NCI-H1092 treated with DMSO at 0.1 percent for 48 hours (cell line): ENCODE data around the gene SOHLH1.

ENCODE experiments used
- DNase-seq: peaks from one replicate; lab custom pipeline; 2025; lab: John Stamatoyannopoulos, UW

SOHLH1 gene

DNA sequence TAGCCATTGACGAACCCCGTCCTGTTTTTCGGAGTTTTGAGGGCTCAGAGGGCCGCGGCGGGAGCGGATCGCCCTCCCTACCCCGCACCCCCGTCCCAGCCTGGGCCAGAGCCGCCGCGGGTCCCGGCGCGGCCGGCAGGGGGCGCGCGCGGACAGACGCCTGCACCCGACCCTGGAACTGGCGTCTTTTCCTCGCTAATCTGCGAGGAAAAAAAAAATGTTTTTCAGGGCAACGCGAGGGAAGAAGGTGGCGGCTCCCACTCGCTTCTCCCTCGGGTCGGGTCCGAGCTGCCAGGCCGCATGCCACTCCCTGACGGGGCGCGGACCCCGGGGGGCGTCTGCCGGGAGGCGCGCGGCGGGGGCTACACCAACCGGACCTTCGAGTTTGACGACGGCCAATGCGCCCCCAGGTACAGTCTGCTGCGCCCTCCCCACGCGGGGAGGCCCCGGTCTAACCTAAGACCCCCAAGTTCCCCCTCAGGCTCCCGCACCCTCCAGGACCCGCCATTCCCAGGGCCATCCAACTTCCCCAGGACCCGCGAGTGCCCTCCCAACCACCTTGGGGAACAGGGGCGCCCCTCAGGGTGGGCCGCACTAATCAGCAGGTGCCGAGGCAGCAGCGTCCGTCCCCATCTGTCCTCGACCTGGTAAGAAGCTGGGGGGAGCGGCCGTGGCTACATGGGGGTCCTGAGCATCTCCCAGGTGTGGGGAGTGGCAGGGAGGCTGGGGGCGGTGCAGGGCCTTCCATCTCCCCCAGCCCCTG is 2.9 kb upstream of the SOHLH1 start, which contains the start of gene KCNT1:
Gene KCNT1 (plus strand): TSS at position 227 of the 763 bp plus-strand sequence. CDS start 74 bp downstream, at position 301.
- DNase-seq: peak; percentile 13

- no peak for DNase-seq
These were observed 2.0 kb upstream of the SOHLH1 start for GRCh38 chr9:135701067-135701958.

DNA sequence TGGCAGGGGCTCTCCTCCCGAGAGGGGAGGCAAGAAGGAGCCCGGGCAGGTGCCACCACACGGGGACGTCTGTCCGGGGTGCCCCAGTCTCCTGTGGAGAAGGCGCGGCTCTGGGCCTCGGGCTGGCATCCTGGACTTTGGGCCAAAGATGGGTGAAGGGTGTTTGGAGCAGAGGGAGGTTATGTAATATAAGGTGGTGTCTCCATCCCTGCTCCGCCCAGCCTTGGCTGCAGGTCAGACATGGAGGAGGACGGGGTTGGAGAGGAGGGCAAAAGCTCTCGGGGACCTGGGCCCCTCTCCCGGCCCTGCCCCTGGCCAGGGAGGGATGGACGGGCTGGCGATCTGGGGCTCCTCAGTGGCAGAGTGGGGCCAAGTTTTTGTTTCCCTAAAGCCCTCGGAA is 1.2 kb upstream of the SOHLH1 start:
- DNase-seq: no peak

GRCh38 chr9:135698767-135699166 is 514 bp downstream of the SOHLH1 start:
- no peak for DNase-seq

- DNase-seq: no peak
These were observed 1.0 kb downstream of the SOHLH1 start for GRCh38 chr9:135698236-135698635.

- no peak for DNase-seq
These were observed 2.1 kb downstream of the SOHLH1 start for GRCh38 chr9:135697226-135697625.

DNA sequence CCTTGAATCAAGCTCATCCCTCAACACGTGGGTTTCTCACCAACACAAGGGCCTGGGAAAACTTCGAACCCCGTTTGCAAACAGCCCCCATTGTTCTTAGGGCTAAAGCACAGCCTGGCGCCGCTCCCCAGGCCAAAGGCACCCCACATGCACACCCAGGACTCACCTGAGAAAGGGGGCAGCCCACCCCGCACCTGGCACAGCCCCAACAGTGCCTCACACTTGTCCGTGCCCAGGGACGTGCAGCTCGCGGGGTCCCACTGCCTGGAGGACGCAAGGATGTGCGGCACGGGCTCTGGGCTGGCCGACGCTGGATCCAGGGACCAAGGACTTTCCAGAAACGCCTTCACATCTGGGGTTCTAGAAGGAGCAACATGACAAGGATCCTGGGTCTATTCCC is 2.8 kb downstream of the SOHLH1 start:
- DNase-seq: no peak

DNA sequence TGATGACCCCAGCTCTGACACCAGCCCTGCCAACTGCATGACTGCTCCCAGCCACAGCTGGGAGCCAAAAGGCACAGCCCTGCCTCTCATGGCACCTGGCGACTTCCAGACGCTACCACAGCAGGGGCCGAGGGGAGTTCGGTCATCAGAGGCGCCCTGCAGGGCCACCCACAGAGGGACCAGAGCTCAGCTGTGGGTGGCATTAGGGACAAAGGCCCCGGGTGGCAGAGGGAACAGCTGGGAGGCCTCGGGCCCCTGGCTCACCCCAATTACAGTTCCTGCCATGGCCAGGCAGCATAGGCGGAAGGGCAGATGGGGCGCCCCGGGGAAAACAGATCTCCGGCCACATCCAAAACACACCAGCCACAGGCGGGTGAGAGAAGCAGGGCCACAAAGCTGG is 3.6 kb downstream of the SOHLH1 start:
- no peak for DNase-seq

GRCh38 chr9:135695036-135695435 is 4.2 kb downstream of the SOHLH1 start:
- no peak for DNase-seq

DNA sequence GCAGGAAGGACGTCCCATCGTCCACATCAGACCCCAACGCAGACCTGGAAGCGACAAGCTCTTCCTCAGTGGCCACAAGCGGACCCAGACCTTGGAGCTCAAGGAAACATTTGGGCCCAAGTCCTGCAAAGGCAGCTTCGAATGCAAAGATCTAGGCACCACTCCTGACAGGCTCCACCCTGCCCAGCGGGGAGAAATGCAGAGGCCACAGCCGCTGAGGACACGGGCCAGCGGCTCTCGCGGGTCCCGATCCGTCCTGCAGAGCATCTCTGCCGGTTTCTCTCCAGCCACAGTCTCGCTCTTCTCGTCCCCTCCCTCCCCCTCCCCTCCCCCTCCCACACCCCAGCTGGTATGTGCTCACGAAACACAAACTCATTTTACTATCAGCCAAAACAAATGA is 4.9 kb downstream of the SOHLH1 start:
- no peak for DNase-seq

DNA sequence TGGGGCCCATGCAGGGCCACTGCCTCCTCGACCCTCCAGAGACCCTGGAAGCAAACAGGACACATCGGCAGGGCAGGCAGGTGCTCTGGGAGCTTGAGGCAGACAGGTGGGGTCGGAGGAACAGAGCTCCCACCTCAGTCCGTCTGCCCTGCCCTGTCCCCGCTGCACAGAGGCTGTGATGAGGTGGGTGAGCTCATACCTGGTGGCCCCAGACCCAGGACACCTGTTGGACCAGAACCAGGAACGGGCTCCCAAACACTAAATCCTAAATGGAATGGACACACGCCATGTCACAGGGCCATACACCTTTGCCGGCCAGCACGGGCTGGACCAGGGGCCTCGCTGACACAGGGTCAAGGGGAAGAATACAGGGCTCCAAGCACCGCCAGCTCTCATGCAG is 5.5 kb downstream of the SOHLH1 start:
- DNase-seq: no peak

DNA sequence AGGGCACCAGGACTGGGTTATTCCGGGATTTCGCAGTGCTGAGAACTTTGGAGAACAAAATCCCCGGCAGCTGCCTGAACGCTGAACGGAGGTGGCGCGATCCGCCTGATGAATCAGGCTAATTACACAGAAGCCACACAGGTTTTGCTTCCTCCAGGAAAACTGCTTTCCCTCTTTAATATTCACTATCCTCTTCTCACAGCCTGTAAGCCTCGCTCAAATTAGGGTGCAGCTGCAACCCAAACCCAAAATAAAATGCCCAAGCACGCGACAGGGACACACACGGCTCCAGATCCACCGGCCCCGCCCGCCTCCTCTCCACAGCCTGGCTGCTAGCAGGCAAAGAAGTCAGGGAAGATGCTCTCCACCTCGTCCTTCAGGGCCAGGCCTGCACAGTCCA is 6.0 kb downstream of the SOHLH1 start:
- DNase-seq: no peak

GRCh38 chr9:135692410-135692809 is 6.9 kb downstream of the SOHLH1 start:
- no peak for DNase-seq

GRCh38 chr9:135690836-135691570 is 8.3 kb downstream of the SOHLH1 start:
- no peak for DNase-seq

GRCh38 chr9:135689011-135689410 is 10.3 kb downstream of the SOHLH1 start:
- no peak for DNase-seq

- no peak for DNase-seq
These were observed 12.1 kb downstream of the SOHLH1 start for GRCh38 chr9:135687216-135687615.

- DNase-seq: no peak
These were observed 14.6 kb downstream of the SOHLH1 start for GRCh38 chr9:135684691-135685090.

DNA sequence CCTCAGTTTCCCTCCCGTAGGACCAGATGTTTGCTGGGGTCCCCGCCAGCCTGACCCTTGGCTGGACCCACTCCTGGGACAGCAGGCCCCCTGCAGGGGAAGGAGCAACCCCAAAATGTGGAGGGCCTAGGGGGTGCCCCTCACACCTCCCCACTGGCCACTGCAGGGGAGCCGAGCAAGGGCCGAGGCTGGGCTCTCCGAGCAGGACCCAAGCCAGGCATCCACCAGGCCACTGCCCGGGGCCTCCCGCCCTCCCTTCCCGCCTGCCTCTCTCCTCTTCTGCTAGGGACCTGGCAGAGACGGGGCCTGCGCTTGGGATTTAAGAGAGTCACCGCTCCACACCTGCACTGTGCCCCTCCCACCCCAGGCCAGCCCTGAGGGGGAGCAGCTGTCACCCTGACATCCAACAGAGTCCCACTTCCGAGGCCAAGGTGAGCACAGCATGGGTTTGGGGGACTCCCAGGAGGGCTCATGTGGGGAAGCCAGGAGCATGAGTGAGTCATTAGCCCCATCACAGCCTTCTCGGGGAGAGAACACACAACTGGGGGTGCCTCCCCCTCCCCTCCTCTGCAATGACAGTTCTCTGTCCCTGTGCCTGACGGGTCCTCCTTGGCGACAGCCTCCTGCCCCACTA is 15.8 kb downstream of the SOHLH1 start:
- no peak for DNase-seq

DNA sequence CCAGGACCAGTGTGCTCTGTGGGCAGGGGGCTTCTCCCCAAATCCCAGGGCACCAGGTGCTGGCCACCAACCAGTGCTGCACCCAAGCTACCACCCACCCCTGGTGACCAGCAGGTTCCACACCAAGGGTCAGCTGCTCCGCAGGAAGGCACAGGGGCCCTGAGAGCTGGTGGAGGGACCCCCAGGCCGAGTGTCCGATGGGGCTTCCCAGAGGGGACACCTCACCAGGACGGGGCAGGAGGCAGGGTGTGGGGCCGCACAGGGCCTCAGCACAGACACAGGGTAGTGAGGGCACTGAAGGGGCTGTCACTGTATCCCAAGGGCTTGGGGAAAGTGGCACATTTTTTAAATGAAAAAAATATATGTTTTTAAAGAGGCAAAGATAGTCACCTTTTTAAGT is 18.1 kb downstream of the SOHLH1 start:
- DNase-seq: no peak

- no peak for DNase-seq
These were observed 19.2 kb downstream of the SOHLH1 start for GRCh38 chr9:135680056-135680455.

- no peak for DNase-seq
These were observed 20.9 kb downstream of the SOHLH1 start for GRCh38 chr9:135678236-135679017.
